ENCODE results near the gene EEIG2.

Gene EEIG2

GRCh38 chr1:108585313-108585712 lies 25.4 kb downstream of the EEIG2 start:
- DNase-seq: no peak

- DNase-seq: no peak
These were observed 30.5 kb downstream of the EEIG2 start for GRCh38 chr1:108590441-108590840.

GRCh38 chr1:108590957-108591356 lies 31.1 kb downstream of the EEIG2 start:
- peak; percentile 12 for DNase-seq

GRCh38 chr1:108591466-108591865 lies 31.6 kb downstream of the EEIG2 start:
- no peak for DNase-seq

- no peak for DNase-seq
These were observed 32.3 kb downstream of the EEIG2 start for GRCh38 chr1:108592030-108592759.

GRCh38 chr1:108593448-108593847 lies 33.5 kb downstream of the EEIG2 start:
- DNase-seq: no peak

- no peak for DNase-seq
These were observed 35.6 kb downstream of the EEIG2 start for GRCh38 chr1:108595507-108595906.

GRCh38 chr1:108597041-108597440 lies 37.1 kb downstream of the EEIG2 start:
- DNase-seq: peak; percentile 7

- no peak for DNase-seq
These were observed 38.4 kb downstream of the EEIG2 start for GRCh38 chr1:108598340-108598739.

GRCh38 chr1:108600504-108600903 lies 40.6 kb downstream of the EEIG2 start:
- DNase-seq: no peak

GRCh38 chr1:108601708-108602410 lies 42.0 kb downstream of the EEIG2 start:
- no peak for DNase-seq

GRCh38 chr1:108605633-108606032 lies 45.7 kb downstream of the EEIG2 start:
- no peak for DNase-seq

- DNase-seq: no peak
These were observed 46.6 kb downstream of the EEIG2 start for GRCh38 chr1:108606478-108606877.

- peak; percentile 79 for DNase-seq
These were observed 49.7 kb downstream of the EEIG2 start for GRCh38 chr1:108609483-108610049.
